Lung (tissue), 12 donors: ENCODE data around the gene FOXJ3. TPM values are rescaled to one million over a fixed set of nuclear protein-coding genes. Genes with fewer than 3 reads are reported as not detected.

Experiments
- ATAC-seq: fragments of 200-7000 bp; cut with Tn5 transposase; one replicate; pipeline ENCODE4 v1.9.1; 2020; ENCODE audit warnings: moderate number of reproducible peaks; ENCODE audit not compliant: insufficient read depth, low FRiP score
- DNase-seq, 3 donors: peaks; one replicate each; pipeline ENCODE4 v3.0.0-alpha.2; 2013 to 2017
- H3K27ac ChIP-seq, 2 donors: one replicate each; pipeline ENCODE4 v1.5.1; 2013; ENCODE audit warnings: mild to moderate bottlenecking in 2 of 2, moderate library complexity in 2 of 2, control low read depth in 1 of 2, inconsistent platforms in 1 of 2, low read depth in 1 of 2, low read length in 1 of 2
- H3K27me3 ChIP-seq, 3 donors: one replicate each; pipeline ENCODE4 v1.5.1; 2013; ENCODE audit warnings: low read length in 2 of 3; ENCODE audit not compliant: control insufficient read depth in 3 of 3, insufficient read depth in 3 of 3
- H3K36me3 ChIP-seq, 4 donors: one replicate each; pipeline ENCODE4 v1.5.1; 2013; ENCODE audit warnings: low read length in 4 of 4, mild to moderate bottlenecking in 1 of 4, moderate library complexity in 1 of 4; ENCODE audit not compliant: control insufficient read depth in 4 of 4, insufficient read depth in 4 of 4
- H3K4me1 ChIP-seq, 5 donors: one replicate each; pipeline ENCODE4 v1.5.1; 2013; ENCODE audit warnings: low read length in 5 of 5, mild to moderate bottlenecking in 2 of 5, moderate library complexity in 1 of 5; ENCODE audit not compliant: control insufficient read depth in 5 of 5, insufficient read depth in 5 of 5
- H3K4me3 ChIP-seq: one replicate; pipeline ENCODE4 v1.5.1; 2013; ENCODE audit warnings: mild to moderate bottlenecking, control low read depth, moderate library complexity
- H3K9ac ChIP-seq, 2 donors: one replicate each; pipeline ENCODE4 v1.5.1; 2013; ENCODE audit warnings: low read length in 2 of 2, control low read depth in 1 of 2; ENCODE audit not compliant: insufficient read depth in 1 of 2
- H3K9me3 ChIP-seq, 4 donors: one replicate each; pipeline ENCODE4 v1.5.1; 2013; ENCODE audit warnings: low read length in 3 of 4, mild to moderate bottlenecking in 1 of 4, moderate library complexity in 1 of 4; ENCODE audit not compliant: control insufficient read depth in 4 of 4, insufficient read depth in 3 of 4
- WGBS, 2 donors: extraction: QIAGEN DNeasy Blood & Tissue Kit; methylation state at CpG; one replicate each; pipeline ENCODE4 v1.1.7; 2013; 5-methylcytosine and 5-hydroxymethylcytosine counted together
- polyA plus RNA-seq, 2 donors: library from polyadenylated mRNA; stranded (reverse); fragments of 200-250 nt; gene quantifications; one replicate each; pipeline ENCODE4 v1.2.1, GENCODE V29; 2013
- total RNA-seq, 2 donors: library from RNA; depleted of rRNA in 1 of 2; stranded (reverse); fragments of >200 nt in 1 of 2; gene quantifications; one replicate each; pipeline ENCODE4 v1.2.1, GENCODE V29; 2014 to 2021
- TF ChIP-seq, protein P1 (sequence below): IDR thresholded peaks from 2 replicates; pipeline ENCODE4 v1.5.1; 2012; ENCODE audit warnings: mild to moderate bottlenecking; ENCODE audit errors: control extremely low read depth, extremely low read depth
- donor health status: control.
- donor health status: control.
- donor health status: Bipolar disorder and iron deficiency.
- donor health status: healthy.
- donor health status: DM: yes; HTN: yes; CAD: no.

The FOXJ3 gene
- total and polyA plus RNA-seq, 4 donors: 11.9 to 106 (median 26.6) TPM

DNA sequence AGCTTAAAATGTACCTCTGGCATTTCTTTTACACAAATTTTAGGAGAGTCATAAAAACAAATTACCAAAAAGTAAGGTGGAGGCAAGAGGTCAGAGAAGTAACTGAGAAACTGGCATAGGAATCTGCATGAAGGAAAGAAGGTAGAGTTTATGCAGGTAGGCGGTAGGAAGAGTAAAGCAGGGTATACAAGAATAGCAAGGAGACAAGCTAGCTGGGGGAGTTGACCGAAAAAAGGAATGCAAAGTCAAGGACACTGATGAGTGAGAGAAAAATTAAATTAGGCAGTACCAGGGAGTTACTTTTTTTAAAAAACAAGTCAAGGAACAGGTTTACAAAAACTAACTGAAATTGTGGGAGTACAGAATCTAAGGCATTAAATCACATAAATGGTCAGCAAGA is 56.0 kb downstream of the FOXJ3 start:
- Histone ChIP-seq H3K4me1 (peaks cover 2 to 26% (median 7%) of the 10 kb centered on the region in 5 donors), H3K27me3 (no peaks in the 10 kb centered on the region), H3K9me3 (no peaks in the 10 kb centered on the region), H3K4me3 (no peak overlapping the region), H3K36me3 (peaks cover 0 to 11% (median 1%) of the 10 kb centered on the region in 4 donors), H3K27ac (no peak overlapping the region), H3K9ac (no peak overlapping the region)
- TF ChIP-seq, protein P1, sequence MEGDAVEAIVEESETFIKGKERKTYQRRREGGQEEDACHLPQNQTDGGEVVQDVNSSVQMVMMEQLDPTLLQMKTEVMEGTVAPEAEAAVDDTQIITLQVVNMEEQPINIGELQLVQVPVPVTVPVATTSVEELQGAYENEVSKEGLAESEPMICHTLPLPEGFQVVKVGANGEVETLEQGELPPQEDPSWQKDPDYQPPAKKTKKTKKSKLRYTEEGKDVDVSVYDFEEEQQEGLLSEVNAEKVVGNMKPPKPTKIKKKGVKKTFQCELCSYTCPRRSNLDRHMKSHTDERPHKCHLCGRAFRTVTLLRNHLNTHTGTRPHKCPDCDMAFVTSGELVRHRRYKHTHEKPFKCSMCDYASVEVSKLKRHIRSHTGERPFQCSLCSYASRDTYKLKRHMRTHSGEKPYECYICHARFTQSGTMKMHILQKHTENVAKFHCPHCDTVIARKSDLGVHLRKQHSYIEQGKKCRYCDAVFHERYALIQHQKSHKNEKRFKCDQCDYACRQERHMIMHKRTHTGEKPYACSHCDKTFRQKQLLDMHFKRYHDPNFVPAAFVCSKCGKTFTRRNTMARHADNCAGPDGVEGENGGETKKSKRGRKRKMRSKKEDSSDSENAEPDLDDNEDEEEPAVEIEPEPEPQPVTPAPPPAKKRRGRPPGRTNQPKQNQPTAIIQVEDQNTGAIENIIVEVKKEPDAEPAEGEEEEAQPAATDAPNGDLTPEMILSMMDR: no peak
- DNase-seq (no peak), ATAC-seq (no peak)
- 80% methylated on average over 2 of the region's 2 CpGs for WGBS, 2 donors

DNA sequence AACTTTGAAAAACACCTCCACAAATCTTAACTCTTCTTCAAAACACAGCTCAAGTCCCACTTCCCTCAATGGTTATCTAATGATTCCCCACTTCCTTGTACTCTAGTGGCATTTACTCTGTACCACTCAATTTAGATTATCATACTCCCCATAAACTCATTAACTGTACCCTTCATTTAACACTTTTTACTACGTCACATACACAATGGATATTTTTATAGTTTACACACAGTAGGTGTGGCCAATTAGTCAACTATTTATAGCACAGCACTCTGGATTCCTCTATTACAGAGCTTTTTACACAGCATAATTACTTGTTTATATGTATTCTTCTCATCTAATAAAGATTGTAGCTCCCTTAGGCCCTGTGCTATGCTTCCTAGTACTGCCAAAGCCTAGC is 62.1 kb downstream of the FOXJ3 start:
- no peaks in the 10 kb centered on the region for H3K9me3 ChIP-seq
- peaks cover 0 to 7% (median 2%) of the 10 kb centered on the region in 5 donors for H3K4me1 ChIP-seq
- TF ChIP-seq, protein P1: no peak
- H3K9ac ChIP-seq: no peak overlapping the region
- H3K36me3 ChIP-seq: peaks cover 0 to 8% (median 3%) of the 10 kb centered on the region in 4 donors
- WGBS, 2 donors: 61 to 84% methylated on average over 1 of the region's 1 CpG
- DNase-seq (no peak), ATAC-seq (no peak)
- no peaks in the 10 kb centered on the region for H3K27me3 ChIP-seq
- H3K27ac ChIP-seq: no peak overlapping the region
- H3K4me3 ChIP-seq: no peak overlapping the region

DNA sequence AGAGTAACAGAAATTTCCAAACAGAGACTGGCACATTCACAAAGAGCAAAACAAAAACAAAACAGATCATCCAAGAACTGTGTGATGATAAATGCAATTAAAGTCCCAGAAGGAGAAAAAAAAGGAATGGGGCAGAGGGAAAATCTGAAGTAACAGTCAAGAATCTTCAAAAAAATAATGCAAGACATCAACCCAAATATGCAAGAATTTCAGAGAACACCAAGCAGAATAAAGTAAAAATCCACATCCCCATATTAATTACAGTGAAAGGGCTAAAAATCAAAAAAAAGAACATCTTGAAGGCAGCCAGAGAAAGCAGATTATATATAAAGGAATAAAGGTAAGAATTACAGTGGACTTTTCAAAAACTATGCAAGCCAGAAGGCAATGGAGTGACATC is 67.1 kb downstream of the FOXJ3 start:
- H3K9me3 ChIP-seq: no peaks in the 10 kb centered on the region
- H3K36me3 ChIP-seq: peaks cover 2 to 6% (median 2%) of the 10 kb centered on the region in 4 donors
- ATAC-seq (no peak), DNase-seq (no peak)
- H3K27ac ChIP-seq: no peak overlapping the region
- no peak overlapping the region for H3K4me3 ChIP-seq
- no peaks in the 10 kb centered on the region for H3K27me3 ChIP-seq
- TF ChIP-seq, protein P1: no peak
- peaks cover 0 to 19% (median 7%) of the 10 kb centered on the region in 5 donors for H3K4me1 ChIP-seq
- no peak overlapping the region for H3K9ac ChIP-seq
